Fibroblast of skin of left biceps (primary cell): ENCODE measurements around the gene UNK.

ENCODE experiments used
- DNase-seq, 2 experiments: peaks; one replicate each; pipeline ENCODE4 v3.0.0-alpha.2; 2013; ENCODE audit warnings: low read depth in 2 of 2

The UNK gene

GRCh38 chr17:75784473-75785015 is at the start of gene UNK:
Gene UNK, plus strand, starts transcription at chr17:75784806. Its CDS starts 75 bp downstream, at chr17:75784881.
- peak; percentile 99 for DNase-seq

- no peak for DNase-seq
Measured at GRCh38 chr17:75736173-75736835, 48.3 kb upstream of the UNK start.

- DNase-seq = no peak
Measured at GRCh38 chr17:75737133-75737962, 47.3 kb upstream of the UNK start.

GRCh38 chr17:75738218-75738802 is 46.3 kb upstream of the UNK start:
- no peak for DNase-seq

GRCh38 chr17:75739174-75739573 is 45.4 kb upstream of the UNK start:
- no peak for DNase-seq

- no peak for DNase-seq
Measured at GRCh38 chr17:75739801-75740200, 44.8 kb upstream of the UNK start.

GRCh38 chr17:75740215-75740614 is 44.4 kb upstream of the UNK start:
- no peak for DNase-seq

GRCh38 chr17:75740631-75741077 is 44.0 kb upstream of the UNK start:
- DNase-seq = no peak

- no peak for DNase-seq
Measured at GRCh38 chr17:75742337-75742736, 42.3 kb upstream of the UNK start.

GRCh38 chr17:75743625-75744206 is 40.9 kb upstream of the UNK start:
- DNase-seq = no peak

GRCh38 chr17:75748706-75749105 is 35.9 kb upstream of the UNK start:
- no peak for DNase-seq

GRCh38 chr17:75749545-75750389 is 34.8 kb upstream of the UNK start:
- no peak for DNase-seq

GRCh38 chr17:75750661-75751423 is 33.8 kb upstream of the UNK start:
- no peak for DNase-seq

GRCh38 chr17:75751676-75752404 is 32.8 kb upstream of the UNK start:
- DNase-seq = no peak

- DNase-seq = no peak
Measured at GRCh38 chr17:75752405-75752709, 32.2 kb upstream of the UNK start.

GRCh38 chr17:75752802-75753513 is 31.6 kb upstream of the UNK start:
- DNase-seq = no peak

- DNase-seq = no peak
Measured at GRCh38 chr17:75753514-75754377, 30.9 kb upstream of the UNK start.
